Body of pancreas (tissue), 4 donors: Measurements from ENCODE around the gene GNAO1. TPM values are rescaled to one million over a fixed set of nuclear protein-coding genes. Genes with fewer than 3 reads are reported as not detected.

Source experiments
- ATAC-seq: fragments of 150-250 bp; one replicate; pipeline ENCODE4 v1.9.1; 2016
- DNase-seq, 4 donors: peaks; one replicate each; pipeline ENCODE4 v3.0.0-alpha.2; 2019
- H3K27ac ChIP-seq, 4 donors: fragments of 200-600 bp; sonication (generic); 1 replicate in 3 of 4; 2 replicates in 1 of 4; pipeline versions ENCODE4 v1.5.1 to v1.6.1; 2016 to 2019; ENCODE audit warnings: mild to moderate bottlenecking in 1 of 4, mixed read lengths in 1 of 4, moderate library complexity in 1 of 4
- H3K27me3 ChIP-seq, 2 donors: fragments of 200-600 bp; sonication (generic); one replicate each; pipeline ENCODE4 v1.6.0; 2016; ENCODE audit warnings: mild to moderate bottlenecking in 1 of 2
- H3K36me3 ChIP-seq, 2 donors: fragments of 200-600 bp; sonication (generic); replicated peaks in 1 of 2; 2 replicates each; pipeline ENCODE4 v1.5.1; 2016; ENCODE audit warnings: low read depth in 2 of 2; ENCODE audit not compliant: insufficient read depth in 1 of 2
- H3K4me1 ChIP-seq: fragments of 200-600 bp; sonication (generic); one replicate; pipeline ENCODE4 v1.6.0; 2016
- H3K4me3 ChIP-seq, 2 donors: fragments of 200-600 bp; sonication (generic); 1 replicate in 1 of 2; 2 replicates in 1 of 2; pipeline ENCODE4 v1.5.1; 2016 to 2019
- H3K9me3 ChIP-seq, 3 donors: fragments of 200-600 bp; sonication (generic); 1 replicate in 2 of 3; 2 replicates in 1 of 3; pipeline ENCODE4 v1.5.1; 2016
- POLR2A ChIP-seq, 3 donors: fragments of 450-650 bp; IDR thresholded peaks; one replicate each; pipeline ENCODE4 v1.6.1; 2016; ENCODE audit warnings: antibody characterized with exemption in 3 of 3, mild to moderate bottlenecking in 2 of 3
- WGBS, 2 donors: methylation state at CpG; one replicate each; pipeline ENCODE4 v1.1.5; 2017; 5-methylcytosine and 5-hydroxymethylcytosine counted together
- intact Hi-C: fragments of 100-400 bp; cut with DNase I; formaldehyde crosslinking; loops from one replicate; pipeline ENCODE4 v1.15.1; 2023
- total RNA-seq, 2 donors: library from RNA; depleted of rRNA; stranded (reverse); fragments of >200 nt; gene quantifications; one replicate each; pipeline ENCODE4 v1.1.0, GENCODE V29; 2016
- TF ChIP-seq, protein P1 (sequence below), 7 experiments: fragments of 450-650 bp in 4 of 7; fragments of 200-600 bp in 3 of 7; sonication (generic) in 3 of 7; IDR thresholded peaks; one replicate each; pipeline ENCODE4 v1.5.1; 2016 to 2019; ENCODE audit warnings: antibody characterized with exemption in 7 of 7

The GNAO1 gene
- total RNA-seq: 1 to 10 TPM; 1.6 to 3.0 TPM

DNA sequence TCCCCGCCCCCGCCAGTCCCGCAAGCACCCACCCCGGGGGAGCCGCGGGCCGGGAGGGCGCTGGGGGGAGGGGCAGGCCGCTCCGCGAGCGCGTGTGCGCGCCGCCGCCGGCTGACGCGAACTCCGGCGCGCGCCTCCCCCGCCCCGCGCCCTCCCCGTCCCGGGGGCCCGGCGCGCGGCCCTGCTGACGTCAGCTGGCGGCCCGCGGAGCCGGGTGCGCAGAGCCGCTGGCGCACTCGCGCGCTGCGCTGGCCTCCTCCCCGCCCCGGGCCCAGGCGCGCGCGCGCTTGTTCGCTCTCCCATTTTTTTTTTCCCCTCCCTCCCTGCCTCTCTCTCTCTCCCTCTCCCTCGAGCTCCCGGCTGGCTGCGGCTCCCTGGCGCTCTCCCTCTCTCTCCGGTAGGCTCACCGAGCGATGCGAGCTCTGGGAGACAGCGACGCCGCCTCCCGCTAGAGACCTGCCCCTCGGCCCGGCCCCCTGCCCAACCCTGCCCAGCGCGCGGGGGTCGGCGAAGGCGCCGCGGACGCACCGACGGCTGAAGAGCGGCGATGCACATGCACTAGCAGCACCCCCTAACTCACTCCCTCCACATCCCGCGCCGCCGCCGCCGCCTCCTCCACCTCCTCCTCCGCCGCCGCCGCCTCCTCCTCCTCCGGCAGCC lies at the start of gene GNAO1:
Gene GNAO1, plus strand, starts transcription at position 334 of the 660 bp plus-strand sequence. CDS start 747 bp downstream, outside the sequence.
- Histone ChIP-seq H3K4me3 (peak within 1 kb of the TSS; percentile 26 to 30), H3K9me3 (no peaks in the 10 kb centered on the region), H3K27me3 (peaks cover 0 to 34% of the 10 kb centered on the region in 2 donors), H3K36me3 (no peaks in the 10 kb centered on the region), H3K27ac (peak within 1 kb of the TSS in 3 of 4 donors; percentile 24 to 55 (median 25)), H3K4me1 (peaks cover 27% of the 10 kb centered on the region)
- TF ChIP-seq, protein P1, sequence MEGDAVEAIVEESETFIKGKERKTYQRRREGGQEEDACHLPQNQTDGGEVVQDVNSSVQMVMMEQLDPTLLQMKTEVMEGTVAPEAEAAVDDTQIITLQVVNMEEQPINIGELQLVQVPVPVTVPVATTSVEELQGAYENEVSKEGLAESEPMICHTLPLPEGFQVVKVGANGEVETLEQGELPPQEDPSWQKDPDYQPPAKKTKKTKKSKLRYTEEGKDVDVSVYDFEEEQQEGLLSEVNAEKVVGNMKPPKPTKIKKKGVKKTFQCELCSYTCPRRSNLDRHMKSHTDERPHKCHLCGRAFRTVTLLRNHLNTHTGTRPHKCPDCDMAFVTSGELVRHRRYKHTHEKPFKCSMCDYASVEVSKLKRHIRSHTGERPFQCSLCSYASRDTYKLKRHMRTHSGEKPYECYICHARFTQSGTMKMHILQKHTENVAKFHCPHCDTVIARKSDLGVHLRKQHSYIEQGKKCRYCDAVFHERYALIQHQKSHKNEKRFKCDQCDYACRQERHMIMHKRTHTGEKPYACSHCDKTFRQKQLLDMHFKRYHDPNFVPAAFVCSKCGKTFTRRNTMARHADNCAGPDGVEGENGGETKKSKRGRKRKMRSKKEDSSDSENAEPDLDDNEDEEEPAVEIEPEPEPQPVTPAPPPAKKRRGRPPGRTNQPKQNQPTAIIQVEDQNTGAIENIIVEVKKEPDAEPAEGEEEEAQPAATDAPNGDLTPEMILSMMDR (IDR thresholded peaks at IDR 0.05): no peak
- peak in 1 of 3 donors; percentile 9 for TF ChIP-seq POLR2A (IDR thresholded peaks at IDR 0.05)
- peak; percentile 49 to 69 (median 54) for DNase-seq
- 1% methylated on average over 32 to 81 of the region's 91 CpGs for WGBS, 2 donors
- intact Hi-C loops: no loop called here
- peak; percentile 76 for ATAC-seq

DNA sequence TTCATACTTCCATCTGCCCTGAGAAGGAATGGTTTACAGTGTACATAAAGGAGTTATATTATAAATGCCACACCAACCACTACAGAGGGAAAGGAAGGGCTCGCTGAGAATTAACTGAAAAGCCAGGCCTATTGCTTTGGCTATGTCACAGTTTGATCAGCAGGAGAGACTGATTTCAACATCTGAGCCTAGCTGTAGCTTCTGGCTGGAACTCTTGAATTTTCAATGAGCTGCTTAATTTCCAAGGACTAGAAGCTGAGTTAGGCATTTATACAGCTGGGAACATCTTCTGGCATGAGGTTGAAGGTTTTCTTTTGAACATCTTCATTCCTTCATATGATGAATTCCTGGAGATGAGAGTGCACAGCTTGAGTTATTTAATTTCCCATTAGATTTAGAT lies 47.6 kb upstream of the GNAO1 start:
- DNase-seq: no peak
- no peak for ATAC-seq
- Histone ChIP-seq H3K4me3 (no peak overlapping the region), H3K27me3 (peaks cover 0 to 4% of the 10 kb centered on the region in 2 donors), H3K27ac (no peak overlapping the region), H3K4me1 (no peaks in the 10 kb centered on the region), H3K36me3 (no peaks in the 10 kb centered on the region), H3K9me3 (no peaks in the 10 kb centered on the region)
- WGBS, 2 donors: 24 to 55% methylated on average over 1 of the region's 1 CpG
- no peak for TF ChIP-seq POLR2A (IDR thresholded peaks at IDR 0.05)
- TF ChIP-seq, protein P1 (IDR thresholded peaks at IDR 0.05): no peak
- intact Hi-C loops: no loop called here

DNA sequence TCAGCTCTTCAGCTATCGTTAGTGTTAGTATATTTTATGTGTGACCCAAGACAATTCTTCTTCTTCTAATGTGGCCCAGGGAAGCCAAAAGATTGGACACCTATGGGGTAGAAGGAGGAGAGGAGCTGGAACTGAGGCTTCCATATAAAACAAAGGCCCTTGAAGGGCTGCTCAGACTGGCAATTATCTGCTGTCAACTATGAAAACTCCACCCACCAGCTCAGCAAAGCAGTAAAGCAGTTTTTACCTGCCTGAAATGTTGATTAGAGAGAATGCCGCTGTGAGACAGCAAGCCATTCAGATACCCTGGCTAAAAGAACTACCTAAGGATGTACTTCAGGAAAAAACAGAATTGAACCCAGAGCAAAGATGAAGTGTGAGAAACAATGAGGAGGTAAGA lies 45.9 kb upstream of the GNAO1 start:
- no peak for ATAC-seq
- H3K4me3 ChIP-seq: no peak overlapping the region
- WGBS, 2 donors: 56 to 67% methylated on average over 2 of the region's 2 CpGs

DNA sequence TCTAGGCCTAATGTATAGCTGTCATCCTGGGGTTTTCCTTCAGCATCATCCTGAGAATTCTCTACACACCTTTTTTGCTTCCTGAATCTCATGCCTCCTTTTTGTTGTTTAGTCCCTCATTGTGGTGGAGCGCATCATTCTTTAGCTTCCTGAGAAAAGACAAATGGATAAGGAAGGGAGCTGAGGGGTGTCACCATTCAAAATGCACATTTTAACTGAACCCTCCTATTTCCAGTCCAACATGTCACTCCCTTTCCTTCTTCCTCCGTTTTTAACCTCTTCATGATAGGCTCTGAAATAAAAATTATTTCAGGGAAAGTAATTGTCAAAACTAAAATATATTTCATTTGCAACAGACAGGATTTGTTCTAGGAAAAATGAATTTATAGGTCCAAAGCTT lies 39.7 kb upstream of the GNAO1 start:
- intact Hi-C loops: no loop called here
- Histone ChIP-seq H3K4me1 (no peaks in the 10 kb centered on the region), H3K4me3 (no peak overlapping the region), H3K9me3 (no peaks in the 10 kb centered on the region), H3K36me3 (no peaks in the 10 kb centered on the region), H3K27ac (no peak overlapping the region), H3K27me3 (no peaks in the 10 kb centered on the region)
- 58 to 61% methylated on average over 2 of the region's 2 CpGs for WGBS, 2 donors
- TF ChIP-seq, protein P1 (IDR thresholded peaks at IDR 0.05): no peak
- no peak for TF ChIP-seq POLR2A (IDR thresholded peaks at IDR 0.05)
- DNase-seq (no peak), ATAC-seq (no peak)

More for the DNA sequence above, 45.9 kb upstream of the GNAO1 start:
- Histone ChIP-seq H3K4me1 (no peaks in the 10 kb centered on the region), H3K27ac (no peak overlapping the region), H3K36me3 (no peaks in the 10 kb centered on the region), H3K27me3 (peaks cover 0 to 4% of the 10 kb centered on the region in 2 donors), H3K9me3 (no peaks in the 10 kb centered on the region)
- intact Hi-C loops: no loop called here
- no peak for DNase-seq
- TF ChIP-seq POLR2A (IDR thresholded peaks at IDR 0.05): no peak
- TF ChIP-seq, protein P1 (IDR thresholded peaks at IDR 0.05): no peak

DNA sequence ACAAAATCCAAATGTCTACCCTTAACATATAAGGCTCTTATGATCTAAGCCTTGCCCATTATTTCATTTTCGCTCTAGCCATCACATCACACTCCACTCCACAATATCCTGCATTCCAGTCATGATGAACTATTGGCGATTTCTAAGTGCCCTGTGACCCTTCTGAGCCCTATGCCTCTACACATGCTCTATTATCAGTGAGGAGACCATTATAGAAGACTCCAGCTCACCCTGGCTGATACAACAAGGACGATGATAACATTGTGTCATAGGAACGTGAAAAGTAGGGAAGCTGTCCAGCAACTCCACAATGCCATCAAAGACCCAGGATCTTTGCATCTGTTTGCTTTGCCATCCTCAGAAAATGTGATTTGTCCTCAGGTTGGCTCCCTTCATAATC lies 29.6 kb upstream of the GNAO1 start:
- ATAC-seq (no peak), DNase-seq (no peak)
- Histone ChIP-seq H3K27ac (no peak overlapping the region), H3K9me3 (no peaks in the 10 kb centered on the region), H3K4me3 (no peak overlapping the region), H3K4me1 (no peaks in the 10 kb centered on the region), H3K36me3 (no peaks in the 10 kb centered on the region), H3K27me3 (no peaks in the 10 kb centered on the region)
- TF ChIP-seq, protein P1 (IDR thresholded peaks at IDR 0.05): no peak
- no peak for TF ChIP-seq POLR2A (IDR thresholded peaks at IDR 0.05)
- WGBS, 2 donors: 35 to 56% methylated on average over 4 of the region's 4 CpGs
- intact Hi-C loops: no loop called here
